Osteoblast (primary cell): ENCODE measurements around the gene ILK. TPM values are rescaled to one million over a fixed set of nuclear protein-coding genes. Genes with fewer than 3 reads are reported as not detected.

Experiments used
- DNase-seq: peaks from one replicate; pipeline ENCODE4 v3.0.0; 2011; ENCODE audit warnings: low spot score, mixed read lengths; ENCODE audit not compliant: insufficient read length; ENCODE audit errors: missing footprints
- H2AFZ ChIP-seq: 2 replicates; pipeline ENCODE4 v1.6.0; 2011; ENCODE audit warnings: mild to moderate bottlenecking, low read length
- H3K27ac ChIP-seq: 2 replicates; pipeline ENCODE4 v1.5.1; 2011; ENCODE audit warnings: mild to moderate bottlenecking, low read depth, low read length, moderate library complexity
- H3K27me3 ChIP-seq: 2 replicates; pipeline ENCODE4 v1.6.0; 2012; ENCODE audit warnings: mild to moderate bottlenecking, control low read depth, inconsistent platforms, low read length, moderate library complexity; ENCODE audit not compliant: insufficient read depth
- H3K36me3 ChIP-seq: 2 replicates; pipeline ENCODE4 v1.5.1; 2011; ENCODE audit warnings: mild to moderate bottlenecking, low read length, control low read depth, moderate library complexity; ENCODE audit not compliant: insufficient read depth
- H3K4me1 ChIP-seq: 2 replicates; pipeline ENCODE4 v1.5.1; 2011; ENCODE audit warnings: mild to moderate bottlenecking, low read length, control low read depth, moderate library complexity; ENCODE audit not compliant: insufficient read depth
- H3K4me2 ChIP-seq: 2 replicates; pipeline ENCODE4 v1.6.0; 2011; ENCODE audit warnings: mild to moderate bottlenecking, low read length; ENCODE audit not compliant: insufficient read depth
- H3K4me3 ChIP-seq: fragments of 200-600 bp; sonication (generic); 3 replicates; pipeline ENCODE4 v1.5.1; 2012; ENCODE audit warnings: mild to moderate bottlenecking, low read length, inconsistent platforms; ENCODE audit not compliant: insufficient read depth
- H3K79me2 ChIP-seq: 2 replicates; pipeline ENCODE4 v1.6.0; 2012; ENCODE audit warnings: mild to moderate bottlenecking, low read length, control low read depth, inconsistent platforms; ENCODE audit not compliant: insufficient read depth
- H3K9me3 ChIP-seq: 2 replicates; pipeline ENCODE4 v1.5.1; 2011; ENCODE audit warnings: low read depth, low read length, control low read depth
- H4K20me1 ChIP-seq: 2 replicates; pipeline ENCODE4 v1.6.0; 2012; ENCODE audit warnings: mild to moderate bottlenecking, low read length, control low read depth; ENCODE audit not compliant: insufficient read depth
- total RNA-seq: library from RNA; depleted of rRNA; stranded (reverse); fragments of >200 nt; gene quantifications from 2 replicates; pipeline ENCODE4 v1.2.3, GENCODE V29; 2012
- TF ChIP-seq, protein P1 (sequence below): IDR thresholded peaks from 2 replicates; pipeline ENCODE4 v1.5.1; 2011; ENCODE audit warnings: mild to moderate bottlenecking, low read depth, low read length, moderate library complexity; ENCODE audit errors: extremely low read depth

The ILK gene
- total RNA-seq, 1 donor, result 176 TPM

DNA sequence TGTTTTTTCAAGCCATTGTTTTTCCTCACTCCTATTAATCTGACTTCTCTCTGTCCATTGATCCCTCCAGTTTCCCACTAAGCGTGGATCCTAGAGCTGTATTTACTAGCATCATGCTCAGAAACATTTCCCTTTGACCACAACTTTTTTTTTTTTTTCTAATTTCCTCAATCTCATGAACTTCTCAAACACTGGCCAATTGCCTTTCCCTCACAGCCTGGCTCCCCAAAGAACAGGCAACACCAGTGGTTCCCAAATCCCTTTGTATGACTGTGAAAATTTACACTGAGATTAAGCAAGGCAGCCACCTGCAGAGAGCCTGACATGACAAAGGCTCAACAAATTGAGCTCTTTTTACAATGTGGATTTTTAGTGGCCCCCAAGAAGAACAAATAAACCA lies 17.1 kb downstream of the ILK start:
- TF ChIP-seq, protein P1, sequence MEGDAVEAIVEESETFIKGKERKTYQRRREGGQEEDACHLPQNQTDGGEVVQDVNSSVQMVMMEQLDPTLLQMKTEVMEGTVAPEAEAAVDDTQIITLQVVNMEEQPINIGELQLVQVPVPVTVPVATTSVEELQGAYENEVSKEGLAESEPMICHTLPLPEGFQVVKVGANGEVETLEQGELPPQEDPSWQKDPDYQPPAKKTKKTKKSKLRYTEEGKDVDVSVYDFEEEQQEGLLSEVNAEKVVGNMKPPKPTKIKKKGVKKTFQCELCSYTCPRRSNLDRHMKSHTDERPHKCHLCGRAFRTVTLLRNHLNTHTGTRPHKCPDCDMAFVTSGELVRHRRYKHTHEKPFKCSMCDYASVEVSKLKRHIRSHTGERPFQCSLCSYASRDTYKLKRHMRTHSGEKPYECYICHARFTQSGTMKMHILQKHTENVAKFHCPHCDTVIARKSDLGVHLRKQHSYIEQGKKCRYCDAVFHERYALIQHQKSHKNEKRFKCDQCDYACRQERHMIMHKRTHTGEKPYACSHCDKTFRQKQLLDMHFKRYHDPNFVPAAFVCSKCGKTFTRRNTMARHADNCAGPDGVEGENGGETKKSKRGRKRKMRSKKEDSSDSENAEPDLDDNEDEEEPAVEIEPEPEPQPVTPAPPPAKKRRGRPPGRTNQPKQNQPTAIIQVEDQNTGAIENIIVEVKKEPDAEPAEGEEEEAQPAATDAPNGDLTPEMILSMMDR, result no peak
- no peaks in the 10 kb centered on the region for H3K9me3 ChIP-seq
- peaks cover 26% of the 10 kb centered on the region for H3K4me1 ChIP-seq

DNA sequence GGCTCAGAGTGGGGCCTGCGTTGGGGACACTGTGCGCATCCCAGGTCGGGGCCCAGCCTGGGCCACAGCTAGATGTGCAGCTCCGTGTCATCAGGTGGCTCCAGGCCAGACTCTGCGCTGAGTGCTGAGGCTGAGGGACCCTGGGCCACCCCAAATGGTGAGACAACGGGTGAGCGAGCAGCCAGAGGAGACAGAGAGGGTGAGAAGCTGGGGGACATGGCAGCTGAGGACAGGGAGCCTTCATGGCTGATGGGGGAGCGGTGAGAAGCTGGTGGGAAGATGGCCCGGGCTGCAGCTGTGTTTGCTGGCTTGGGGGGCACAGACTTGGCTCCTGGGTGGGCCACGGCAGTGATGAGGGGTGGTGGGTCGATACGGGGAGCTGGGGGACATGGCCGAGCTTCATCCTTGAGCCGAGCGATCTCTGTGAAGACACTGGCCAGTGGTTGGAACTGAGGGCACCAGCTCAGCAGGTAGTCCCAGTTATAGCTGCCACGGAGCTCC lies 18.2 kb downstream of the ILK start:
- peak; percentile 83 for DNase-seq
- H3K4me1 ChIP-seq, result peaks cover 19% of the 10 kb centered on the region
- H3K36me3 ChIP-seq, result no peaks in the 10 kb centered on the region
- H3K9me3 ChIP-seq, result no peaks in the 10 kb centered on the region
- H3K27ac ChIP-seq, result no peak overlapping the region
- no peak overlapping the region for H3K4me2 ChIP-seq
- peaks cover 18% of the 10 kb centered on the region for H3K79me2 ChIP-seq
- no peaks in the 10 kb centered on the region for H3K27me3 ChIP-seq
- no peak overlapping the region for H3K4me3 ChIP-seq
- no peak overlapping the region for H2AFZ ChIP-seq
- H4K20me1 ChIP-seq, result no peaks in the 10 kb centered on the region
- TF ChIP-seq, protein P1, result no peak

More for the DNA sequence above, 17.1 kb downstream of the ILK start:
- no peak overlapping the region for H3K4me3 ChIP-seq
- no peaks in the 10 kb centered on the region for H3K27me3 ChIP-seq
- peaks cover 21% of the 10 kb centered on the region for H3K79me2 ChIP-seq
- H4K20me1 ChIP-seq, result no peaks in the 10 kb centered on the region
- DNase-seq, result peak; percentile 63
- H3K36me3 ChIP-seq, result peaks cover 8% of the 10 kb centered on the region
- H2AFZ ChIP-seq, result no peak overlapping the region
- no peak overlapping the region for H3K4me2 ChIP-seq
- H3K27ac ChIP-seq, result no peak overlapping the region

DNA sequence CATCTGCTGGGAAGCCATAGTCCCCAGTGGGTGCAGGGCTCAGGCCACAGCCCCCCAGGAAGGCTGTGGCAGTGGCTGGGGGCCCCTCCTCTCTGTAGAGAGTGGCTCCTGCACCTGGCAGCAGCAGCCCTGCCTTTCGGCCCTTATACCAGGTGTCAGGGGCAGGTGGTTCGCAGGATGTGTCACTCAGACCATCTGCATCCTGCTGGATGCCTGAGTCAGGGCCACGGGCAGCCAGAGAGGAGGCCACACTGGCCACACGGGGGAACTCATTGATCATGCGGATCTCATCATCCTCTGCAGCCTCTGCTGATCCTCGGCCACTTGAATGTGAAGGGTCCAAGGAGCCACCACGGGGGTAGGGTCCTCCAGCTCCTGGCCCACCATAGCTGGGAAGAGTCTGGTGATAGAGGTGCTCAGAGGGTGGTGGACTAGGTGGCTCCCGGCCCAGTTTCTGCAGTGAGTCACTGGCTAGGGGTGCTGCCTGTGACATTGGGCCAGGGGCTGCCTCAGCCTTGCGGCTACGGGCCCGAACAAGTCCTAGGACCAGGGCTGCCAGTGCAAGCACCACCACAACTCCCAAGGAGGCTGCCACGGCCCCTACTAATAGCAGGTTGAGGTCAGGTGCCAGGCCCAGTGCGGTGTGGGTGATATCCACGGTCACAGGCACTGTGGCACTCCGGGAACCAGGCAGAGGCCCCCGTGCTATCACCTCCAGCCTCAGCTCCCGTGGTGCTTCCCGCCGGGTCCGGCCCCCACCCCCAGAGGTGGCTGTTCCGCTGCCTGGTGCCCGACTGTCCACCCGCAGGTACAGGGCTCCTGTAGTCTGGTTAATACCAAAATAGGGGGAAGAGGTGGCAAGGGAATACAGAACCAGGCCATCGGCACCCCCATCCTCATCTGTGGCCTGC lies 18.9 kb downstream of the ILK start:
- no peaks in the 10 kb centered on the region for H3K27me3 ChIP-seq
- no peaks in the 10 kb centered on the region for H3K9me3 ChIP-seq
- H3K79me2 ChIP-seq, result peaks cover 10% of the 10 kb centered on the region
- no peak overlapping the region for H3K27ac ChIP-seq
- no peaks in the 10 kb centered on the region for H4K20me1 ChIP-seq
- peaks cover 11% of the 10 kb centered on the region for H3K4me1 ChIP-seq
- H3K4me3 ChIP-seq, result no peak overlapping the region
- no peak overlapping the region for H3K4me2 ChIP-seq
- no peak overlapping the region for H2AFZ ChIP-seq
- H3K36me3 ChIP-seq, result no peaks in the 10 kb centered on the region
- TF ChIP-seq, protein P1, result no peak
- peak; percentile 91 for DNase-seq
